Tibial nerve (tissue), 4 donors: ENCODE measurements around the gene LMLN.

Source experiments
- EP300 ChIP-seq, 2 donors: sonication (generic); formaldehyde crosslinking; IDR thresholded peaks; one replicate each; pipeline ENCODE4 v1.6.1; 2017; ENCODE audit warnings: antibody characterized with exemption in 2 of 2, mild to moderate bottlenecking in 1 of 2
- POLR2A ChIP-seq, 2 donors: fragments of 450-650 bp; IDR thresholded peaks; one replicate each; pipeline ENCODE4 v1.6.1; 2017; ENCODE audit warnings: antibody characterized with exemption in 2 of 2, mild to moderate bottlenecking in 2 of 2, moderate library complexity in 2 of 2
- TF ChIP-seq, protein P1 (sequence below), 5 experiments: fragments of 200-600 bp in 3 of 5; fragments of 450-650 bp in 2 of 5; sonication (generic) in 3 of 5; IDR thresholded peaks; one replicate each; pipeline ENCODE4 v1.5.1; 2016 to 2019; ENCODE audit warnings: antibody characterized with exemption in 5 of 5, mild to moderate bottlenecking in 3 of 5, moderate library complexity in 2 of 5

DNA sequence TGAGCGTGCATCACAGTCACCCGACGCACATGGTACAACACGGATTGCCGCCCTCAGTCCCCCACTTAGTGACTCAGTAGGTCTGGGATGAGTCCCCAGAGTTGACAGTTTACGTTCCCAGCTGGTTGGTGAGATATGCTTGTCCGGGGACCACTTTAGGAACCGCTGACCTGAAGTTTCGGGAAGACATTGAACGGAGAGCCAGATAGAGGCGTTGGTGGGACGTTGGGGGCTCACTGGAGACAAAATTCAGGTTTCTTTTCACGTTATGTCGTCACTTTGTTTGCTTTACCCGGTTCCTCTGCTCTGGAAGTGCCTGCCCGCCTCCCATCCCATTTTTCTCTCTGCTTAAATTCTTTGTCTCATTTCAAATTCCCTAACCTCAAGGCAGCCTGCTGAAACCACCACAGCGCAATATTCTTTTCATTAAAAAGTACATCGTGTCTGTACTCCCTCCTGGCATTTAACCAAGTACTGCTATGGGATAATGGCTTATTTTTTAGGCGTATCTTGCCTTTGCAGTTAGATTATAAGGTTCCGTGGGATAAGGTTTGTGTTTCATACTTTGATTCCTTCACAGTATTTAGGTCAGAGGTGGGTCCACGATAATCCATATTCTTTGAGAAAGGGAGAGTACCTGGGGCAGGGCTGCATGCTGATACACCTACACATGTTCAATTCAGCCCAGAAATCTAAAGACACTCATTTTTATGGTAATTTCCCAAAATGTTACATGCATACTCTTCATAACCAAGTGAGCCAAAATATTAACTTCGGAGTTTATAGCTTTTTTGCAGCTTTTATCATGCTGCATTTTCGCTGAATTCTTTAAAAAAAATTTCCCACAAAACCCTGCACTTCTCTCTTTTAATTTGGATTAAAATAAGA is 921 bp downstream of the LMLN start:
- TF ChIP-seq, protein P1, sequence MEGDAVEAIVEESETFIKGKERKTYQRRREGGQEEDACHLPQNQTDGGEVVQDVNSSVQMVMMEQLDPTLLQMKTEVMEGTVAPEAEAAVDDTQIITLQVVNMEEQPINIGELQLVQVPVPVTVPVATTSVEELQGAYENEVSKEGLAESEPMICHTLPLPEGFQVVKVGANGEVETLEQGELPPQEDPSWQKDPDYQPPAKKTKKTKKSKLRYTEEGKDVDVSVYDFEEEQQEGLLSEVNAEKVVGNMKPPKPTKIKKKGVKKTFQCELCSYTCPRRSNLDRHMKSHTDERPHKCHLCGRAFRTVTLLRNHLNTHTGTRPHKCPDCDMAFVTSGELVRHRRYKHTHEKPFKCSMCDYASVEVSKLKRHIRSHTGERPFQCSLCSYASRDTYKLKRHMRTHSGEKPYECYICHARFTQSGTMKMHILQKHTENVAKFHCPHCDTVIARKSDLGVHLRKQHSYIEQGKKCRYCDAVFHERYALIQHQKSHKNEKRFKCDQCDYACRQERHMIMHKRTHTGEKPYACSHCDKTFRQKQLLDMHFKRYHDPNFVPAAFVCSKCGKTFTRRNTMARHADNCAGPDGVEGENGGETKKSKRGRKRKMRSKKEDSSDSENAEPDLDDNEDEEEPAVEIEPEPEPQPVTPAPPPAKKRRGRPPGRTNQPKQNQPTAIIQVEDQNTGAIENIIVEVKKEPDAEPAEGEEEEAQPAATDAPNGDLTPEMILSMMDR (IDR thresholded peaks at IDR 0.05), result no peak
- no peak for TF ChIP-seq EP300 (IDR thresholded peaks at IDR 0.05)
- TF ChIP-seq POLR2A (IDR thresholded peaks at IDR 0.05), result no peak
